ENCODE measurements around the gene ZNF784.

ZNF784 gene

GRCh38 chr19:55624109-55625003 is at the start of gene ZNF784 (continued):
- peak; percentile 61 for TF ChIP-seq ZNF366 (tag by site-specific recombination; conservative IDR thresholded peaks at IDR 0.05)
- TF ChIP-seq, protein P1, sequence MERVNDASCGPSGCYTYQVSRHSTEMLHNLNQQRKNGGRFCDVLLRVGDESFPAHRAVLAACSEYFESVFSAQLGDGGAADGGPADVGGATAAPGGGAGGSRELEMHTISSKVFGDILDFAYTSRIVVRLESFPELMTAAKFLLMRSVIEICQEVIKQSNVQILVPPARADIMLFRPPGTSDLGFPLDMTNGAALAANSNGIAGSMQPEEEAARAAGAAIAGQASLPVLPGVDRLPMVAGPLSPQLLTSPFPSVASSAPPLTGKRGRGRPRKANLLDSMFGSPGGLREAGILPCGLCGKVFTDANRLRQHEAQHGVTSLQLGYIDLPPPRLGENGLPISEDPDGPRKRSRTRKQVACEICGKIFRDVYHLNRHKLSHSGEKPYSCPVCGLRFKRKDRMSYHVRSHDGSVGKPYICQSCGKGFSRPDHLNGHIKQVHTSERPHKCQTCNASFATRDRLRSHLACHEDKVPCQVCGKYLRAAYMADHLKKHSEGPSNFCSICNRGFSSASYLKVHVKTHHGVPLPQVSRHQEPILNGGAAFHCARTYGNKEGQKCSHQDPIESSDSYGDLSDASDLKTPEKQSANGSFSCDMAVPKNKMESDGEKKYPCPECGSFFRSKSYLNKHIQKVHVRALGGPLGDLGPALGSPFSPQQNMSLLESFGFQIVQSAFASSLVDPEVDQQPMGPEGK (tag by site-specific recombination; IDR thresholded peaks at IDR 0.05) = peak; percentile 44
- no peak for TF ChIP-seq ZNF148 (tag by site-specific recombination; IDR thresholded peaks at IDR 0.05; ENCODE audit: borderline replicate concordance)
- peak; percentile 88 for TF ChIP-seq ZBTB17 (tag by site-specific recombination; IDR thresholded peaks at IDR 0.05)
- TF ChIP-seq ZBTB20 (tag by site-specific recombination; IDR thresholded peaks at IDR 0.05) = peak; percentile 67; the same call in 1 of the 2 replicates
- no peak for TF ChIP-seq SETDB1 (IDR thresholded peaks at IDR 0.05; ENCODE audit: insufficient read length, low read length)
- TF ChIP-seq ZBTB26 (tag by site-specific recombination; optimal IDR thresholded peaks at IDR 0.05) = peak; percentile 15
- peak; percentile 59; the same call in 1 of the 2 replicates for TF ChIP-seq SP7 (tag by site-specific recombination; IDR thresholded peaks at IDR 0.05)
- no peak for TF ChIP-seq ZNF391 (tag by site-specific recombination; IDR thresholded peaks at IDR 0.05; ENCODE audit: borderline replicate concordance, low read depth)
- no peak for TF ChIP-seq SALL2 (tag by site-specific recombination; IDR thresholded peaks at IDR 0.05; ENCODE audit: borderline replicate concordance)
- TF ChIP-seq, protein P2, sequence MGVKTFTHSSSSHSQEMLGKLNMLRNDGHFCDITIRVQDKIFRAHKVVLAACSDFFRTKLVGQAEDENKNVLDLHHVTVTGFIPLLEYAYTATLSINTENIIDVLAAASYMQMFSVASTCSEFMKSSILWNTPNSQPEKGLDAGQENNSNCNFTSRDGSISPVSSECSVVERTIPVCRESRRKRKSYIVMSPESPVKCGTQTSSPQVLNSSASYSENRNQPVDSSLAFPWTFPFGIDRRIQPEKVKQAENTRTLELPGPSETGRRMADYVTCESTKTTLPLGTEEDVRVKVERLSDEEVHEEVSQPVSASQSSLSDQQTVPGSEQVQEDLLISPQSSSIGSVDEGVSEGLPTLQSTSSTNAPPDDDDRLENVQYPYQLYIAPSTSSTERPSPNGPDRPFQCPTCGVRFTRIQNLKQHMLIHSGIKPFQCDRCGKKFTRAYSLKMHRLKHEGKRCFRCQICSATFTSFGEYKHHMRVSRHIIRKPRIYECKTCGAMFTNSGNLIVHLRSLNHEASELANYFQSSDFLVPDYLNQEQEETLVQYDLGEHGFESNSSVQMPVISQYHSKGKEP (tag by site-specific recombination; IDR thresholded peaks at IDR 0.05) = no peak
- peak; percentile 100 for TF ChIP-seq KLF9 (tag by site-specific recombination; IDR thresholded peaks at IDR 0.05; ENCODE audit: low read depth)
- TF ChIP-seq ZSCAN23 (tag by site-specific recombination; IDR thresholded peaks at IDR 0.05) = no peak
- no peak for TF ChIP-seq ZNF664 (tag by site-specific recombination; IDR thresholded peaks at IDR 0.05)
- TF ChIP-seq ZNF843 (tag by site-specific recombination; IDR thresholded peaks at IDR 0.05) = 0 out of 2 replicates have a peak, but pooled peaks have one; percentile 23
- TF ChIP-seq, protein P3, sequence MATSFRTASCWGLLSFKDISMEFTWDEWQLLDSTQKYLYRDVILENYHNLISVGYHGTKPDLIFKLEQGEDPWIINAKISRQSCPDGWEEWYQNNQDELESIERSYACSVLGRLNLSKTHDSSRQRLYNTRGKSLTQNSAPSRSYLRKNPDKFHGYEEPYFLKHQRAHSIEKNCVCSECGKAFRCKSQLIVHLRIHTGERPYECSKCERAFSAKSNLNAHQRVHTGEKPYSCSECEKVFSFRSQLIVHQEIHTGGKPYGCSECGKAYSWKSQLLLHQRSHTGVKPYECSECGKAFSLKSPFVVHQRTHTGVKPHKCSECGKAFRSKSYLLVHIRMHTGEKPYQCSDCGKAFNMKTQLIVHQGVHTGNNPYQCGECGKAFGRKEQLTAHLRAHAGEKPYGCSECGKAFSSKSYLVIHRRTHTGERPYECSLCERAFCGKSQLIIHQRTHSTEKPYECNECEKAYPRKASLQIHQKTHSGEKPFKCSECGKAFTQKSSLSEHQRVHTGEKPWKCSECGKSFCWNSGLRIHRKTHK (tag by site-specific recombination; IDR thresholded peaks at IDR 0.05) = no peak
- no peak for TF ChIP-seq ZBTB7A (tag by site-specific recombination; IDR thresholded peaks at IDR 0.05; ENCODE audit: low read depth)
- no peak for TF ChIP-seq REST (tag by site-specific recombination; IDR thresholded peaks at IDR 0.05)
- peak; percentile 67 for TF ChIP-seq ZNF600 (tag by site-specific recombination; IDR thresholded peaks at IDR 0.05)
- TF ChIP-seq, protein P4, sequence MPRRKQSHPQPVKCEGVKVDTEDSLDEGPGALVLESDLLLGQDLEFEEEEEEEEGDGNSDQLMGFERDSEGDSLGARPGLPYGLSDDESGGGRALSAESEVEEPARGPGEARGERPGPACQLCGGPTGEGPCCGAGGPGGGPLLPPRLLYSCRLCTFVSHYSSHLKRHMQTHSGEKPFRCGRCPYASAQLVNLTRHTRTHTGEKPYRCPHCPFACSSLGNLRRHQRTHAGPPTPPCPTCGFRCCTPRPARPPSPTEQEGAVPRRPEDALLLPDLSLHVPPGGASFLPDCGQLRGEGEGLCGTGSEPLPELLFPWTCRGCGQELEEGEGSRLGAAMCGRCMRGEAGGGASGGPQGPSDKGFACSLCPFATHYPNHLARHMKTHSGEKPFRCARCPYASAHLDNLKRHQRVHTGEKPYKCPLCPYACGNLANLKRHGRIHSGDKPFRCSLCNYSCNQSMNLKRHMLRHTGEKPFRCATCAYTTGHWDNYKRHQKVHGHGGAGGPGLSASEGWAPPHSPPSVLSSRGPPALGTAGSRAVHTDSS (tag by site-specific recombination; IDR thresholded peaks at IDR 0.05) = no peak
- peak; percentile 79 for TF ChIP-seq SP2 (tag by site-specific recombination; IDR thresholded peaks at IDR 0.05)
- TF ChIP-seq ZNF777 (tag by site-specific recombination; IDR thresholded peaks at IDR 0.05; ENCODE audit: borderline replicate concordance) = no peak
- TF ChIP-seq ZNF76 (tag by site-specific recombination; IDR thresholded peaks at IDR 0.05; ENCODE audit: borderline replicate concordance, low read depth) = 0 out of 2 replicates have a peak, but pooled peaks have one; percentile 35
- TF ChIP-seq ZEB2 (tag by site-specific recombination; IDR thresholded peaks at IDR 0.05) = peak; percentile 57; the same call in 1 of the 2 replicates
